Hepatic stellate cell (primary cell): ENCODE measurements around the gene CCDC88B.
A peak's percentile ranks its signal among the peaks of the same experiment; 100 is the strongest.
"Not testable (repeated sequence)": the region's sequence is repeated elsewhere in the genome, so short reads cannot be mapped to it uniquely, and the experiment has no call there.

Experiments used
- DNase-seq: peaks from one replicate; pipeline ENCODE4 v3.0.0; 2011; ENCODE audit warnings: low spot score

CCDC88B gene

GRCh38 chr11:64305691-64306562 is 34.1 kb upstream of the CCDC88B start:
- DNase-seq = no peak

- no peak for DNase-seq
Observed at GRCh38 chr11:64306563-64306875, 33.5 kb upstream of the CCDC88B start.

- DNase-seq = no peak
Observed at GRCh38 chr11:64306876-64307622, 33.0 kb upstream of the CCDC88B start.

GRCh38 chr11:64307795-64308194 is 32.2 kb upstream of the CCDC88B start:
- not testable (repeated sequence) for DNase-seq

- no peak for DNase-seq
Observed at GRCh38 chr11:64312947-64313346, 27.1 kb upstream of the CCDC88B start.

GRCh38 chr11:64313491-64314145 is 26.4 kb upstream of the CCDC88B start:
- DNase-seq = no peak

- no peak for DNase-seq
Observed at GRCh38 chr11:64314146-64314804, 25.7 kb upstream of the CCDC88B start.

- DNase-seq = no peak
Observed at GRCh38 chr11:64314805-64315561, 25.0 kb upstream of the CCDC88B start.

- DNase-seq = not testable (repeated sequence)
Observed at GRCh38 chr11:64315667-64316526, 24.1 kb upstream of the CCDC88B start.

GRCh38 chr11:64316672-64317324 is 23.2 kb upstream of the CCDC88B start:
- no peak for DNase-seq

- DNase-seq = peak; percentile 97
Observed at GRCh38 chr11:64317325-64317960, 22.6 kb upstream of the CCDC88B start, which contains the start of gene TRMT112. Gene TRMT112 (minus strand): TSS chr11:64317559. CDS start chr11:64317526, 33 bp downstream.

- DNase-seq = peak; percentile 97
Observed at GRCh38 chr11:64317961-64318765, 21.8 kb upstream of the CCDC88B start, which contains the start of gene PRDX5. Gene PRDX5 (plus strand): TSS chr11:64318121. CDS start chr11:64318216, 95 bp downstream.

GRCh38 chr11:64318766-64319761 is 20.9 kb upstream of the CCDC88B start:
- no peak for DNase-seq

- DNase-seq = no peak
Observed at GRCh38 chr11:64320556-64320955, 19.4 kb upstream of the CCDC88B start.

GRCh38 chr11:64321026-64321425 is 19.0 kb upstream of the CCDC88B start:
- DNase-seq = no peak

- DNase-seq = no peak
Observed at GRCh38 chr11:64321533-64321932, 18.5 kb upstream of the CCDC88B start.

- no peak for DNase-seq
Observed at GRCh38 chr11:64322925-64323260, 17.1 kb upstream of the CCDC88B start.
